NCI-H2227 (cell line): Measurements from ENCODE around the gene AGL.
"Not testable (repeated sequence)": the region's sequence is repeated elsewhere in the genome, so short reads cannot be mapped to it uniquely, and the experiment has no call there.

Experiments
- DNase-seq: peaks from one replicate; lab custom pipeline; 2025; ENCODE audit not compliant: unreplicated experiment; lab: John Stamatoyannopoulos, UW

The AGL gene

DNA sequence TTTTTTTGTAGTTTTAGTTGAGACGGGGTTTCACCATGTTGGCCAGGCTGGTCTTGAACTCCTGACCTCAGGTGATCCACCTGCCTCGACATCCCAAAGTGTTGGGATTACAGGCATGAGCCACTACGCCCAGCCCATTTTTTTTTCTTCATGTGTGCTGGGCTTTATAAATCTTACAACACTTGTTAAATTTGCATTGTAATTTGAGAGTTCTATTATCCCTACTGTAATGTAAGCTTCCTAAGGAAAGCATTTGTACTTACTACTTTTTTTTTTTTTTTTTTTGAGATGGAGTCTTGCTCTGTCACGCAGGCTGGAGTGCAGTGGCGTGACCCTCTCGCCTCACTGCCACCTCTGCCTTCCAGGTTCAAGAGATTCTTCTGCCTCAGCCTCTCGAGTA, 121.9 kb downstream of the AGL start:
- not testable (repeated sequence) for DNase-seq
